H9 (cell line): Measurements from ENCODE around the gene SDE2. TPM values are rescaled to one million over a fixed set of nuclear protein-coding genes. Genes with fewer than 3 reads are reported as not detected.
"Not testable (repeated sequence)": the region's sequence is repeated elsewhere in the genome, so short reads cannot be mapped to it uniquely, and the experiment has no call there.

ENCODE experiments used
- DNase-seq: peaks from one replicate; pipeline ENCODE4 v3.0.0-alpha.2; 2017
- H2AFZ ChIP-seq: one replicate; pipeline ENCODE4 v1.6.1; 2013; ENCODE audit warnings: mild to moderate bottlenecking, low read length, control low read depth, moderate library complexity
- H2AK5ac ChIP-seq: 2 replicates; pipeline ENCODE4 v1.6.1; 2013; ENCODE audit warnings: low read length, control low read depth, mixed read lengths; ENCODE audit not compliant: insufficient read length
- H2BK120ac ChIP-seq: one replicate; pipeline ENCODE4 v1.6.1; 2013; ENCODE audit warnings: low read depth, mild to moderate bottlenecking, low read length, control low read depth, inconsistent platforms; ENCODE audit not compliant: poor library complexity, severe bottlenecking
- H2BK12ac ChIP-seq: 2 replicates; pipeline ENCODE4 v1.6.1; 2013; ENCODE audit warnings: low read length, control low read depth, mixed read lengths, low read depth; ENCODE audit not compliant: insufficient read length
- H2BK15ac ChIP-seq: 2 replicates; pipeline ENCODE4 v1.6.1; 2013; ENCODE audit warnings: low read depth, low read length, control low read depth
- H2BK20ac ChIP-seq: one replicate; pipeline ENCODE4 v1.6.1; 2013; ENCODE audit warnings: low read depth, mild to moderate bottlenecking, low read length, control low read depth, inconsistent platforms; ENCODE audit not compliant: poor library complexity, severe bottlenecking
- H2BK5ac ChIP-seq: 2 replicates; pipeline ENCODE4 v1.6.1; 2013; ENCODE audit warnings: low read length, control low read depth, mixed read lengths; ENCODE audit not compliant: insufficient read length
- H3K14ac ChIP-seq: 2 replicates; pipeline ENCODE4 v1.6.1; 2013; ENCODE audit warnings: low read length, control low read depth; ENCODE audit not compliant: insufficient read depth
- H3K18ac ChIP-seq: 2 replicates; pipeline ENCODE4 v1.6.1; 2013; ENCODE audit warnings: low read depth, mild to moderate bottlenecking, mixed read lengths, low read length, control low read depth; ENCODE audit not compliant: insufficient read length
- H3K23ac ChIP-seq: 2 replicates; pipeline ENCODE4 v1.6.1; 2013; ENCODE audit warnings: low read length, control low read depth, mixed read lengths, low read depth; ENCODE audit not compliant: insufficient read length
- H3K23me2 ChIP-seq: 2 replicates; pipeline ENCODE4 v1.6.1; 2013; ENCODE audit warnings: low read depth, mild to moderate bottlenecking, mixed read lengths, low read length, control low read depth; ENCODE audit not compliant: insufficient read length, poor library complexity, severe bottlenecking
- H3K27ac ChIP-seq: 2 replicates; pipeline ENCODE4 v1.5.1; 2013; ENCODE audit warnings: low read length, control low read depth, mixed read lengths, low read depth; ENCODE audit not compliant: insufficient read length
- H3K27me3 ChIP-seq: 2 replicates; pipeline ENCODE4 v1.6.1; 2013; ENCODE audit warnings: low read length, control low read depth, inconsistent platforms; ENCODE audit not compliant: insufficient read depth
- H3K4ac ChIP-seq: 2 replicates; pipeline ENCODE4 v1.6.1; 2013; ENCODE audit warnings: low read depth, mild to moderate bottlenecking, control low read depth, inconsistent platforms, low read length, moderate library complexity
- H3K4me1 ChIP-seq: 2 replicates; pipeline ENCODE4 v1.6.1; 2013; ENCODE audit warnings: low read length, control low read depth, inconsistent platforms; ENCODE audit not compliant: insufficient read depth
- H3K4me2 ChIP-seq: 2 replicates; pipeline ENCODE4 v1.6.1; 2013; ENCODE audit warnings: low read length, control low read depth, mixed read lengths; ENCODE audit not compliant: insufficient read length, insufficient read depth
- H3K56ac ChIP-seq: 2 replicates; pipeline ENCODE4 v1.6.1; 2013; ENCODE audit warnings: low read depth, mild to moderate bottlenecking, mixed read lengths, low read length, control low read depth; ENCODE audit not compliant: insufficient read length
- H3K79me1 ChIP-seq: 2 replicates; pipeline ENCODE4 v1.6.1; 2013; ENCODE audit warnings: low read depth, mild to moderate bottlenecking, moderate library complexity, low read length, control low read depth, inconsistent platforms; ENCODE audit not compliant: insufficient read depth, poor library complexity, severe bottlenecking
- H3K79me2 ChIP-seq: 2 replicates; pipeline ENCODE4 v1.6.1; 2013; ENCODE audit warnings: low read length, control low read depth, inconsistent platforms; ENCODE audit not compliant: insufficient read depth
- H3K9ac ChIP-seq: 2 replicates; pipeline ENCODE4 v1.6.1; 2013; ENCODE audit warnings: low read length, control low read depth, mixed read lengths; ENCODE audit not compliant: insufficient read length; ENCODE audit errors: extremely low read depth
- H3K9me3 ChIP-seq: one replicate; pipeline ENCODE4 v1.6.1; 2013; ENCODE audit warnings: low read depth, low read length, inconsistent platforms; ENCODE audit not compliant: control insufficient read depth
- H3T11ph ChIP-seq: one replicate; pipeline ENCODE4 v1.6.1; 2013; ENCODE audit warnings: mild to moderate bottlenecking, low read length, control low read depth, inconsistent platforms
- H4K20me1 ChIP-seq: one replicate; pipeline ENCODE4 v1.6.1; 2013; ENCODE audit not compliant: control insufficient read depth, insufficient read length, insufficient read depth
- H4K5ac ChIP-seq: 2 replicates; pipeline ENCODE4 v1.6.1; 2013; ENCODE audit warnings: low read depth, mild to moderate bottlenecking, mixed read lengths, low read length, control low read depth; ENCODE audit not compliant: insufficient read length
- H4K8ac ChIP-seq: replicated peaks from 2 replicates; pipeline ENCODE4 v1.6.1; 2013; ENCODE audit warnings: low read length, control low read depth, mixed read lengths, low read depth; ENCODE audit not compliant: insufficient read length
- H4K91ac ChIP-seq: 2 replicates; pipeline ENCODE4 v1.6.1; 2013; ENCODE audit warnings: low read depth, mild to moderate bottlenecking, moderate library complexity, mixed read lengths, low read length, control low read depth; ENCODE audit not compliant: insufficient read length
- H3K27ac Mint-ChIP-seq, 3 experiments: 2 replicates in 2 of 3; 3 replicates in 1 of 3; pipeline ENCODE4 v1.8.0; 2020 to 2021; ENCODE audit warnings: mixed read lengths in 3 of 3, mild to moderate bottlenecking in 1 of 3, moderate library complexity in 1 of 3
- H3K27me3 Mint-ChIP-seq: 2 replicates; pipeline ENCODE4 v1.8.0; 2021; ENCODE audit warnings: low read depth, mild to moderate bottlenecking, moderate library complexity, mixed read lengths
- H3K36me3 Mint-ChIP-seq, 3 experiments: 2 replicates in 2 of 3; 3 replicates in 1 of 3; pipeline ENCODE4 v1.8.0; 2020 to 2021; ENCODE audit warnings: low read depth in 3 of 3, mixed read lengths in 3 of 3; ENCODE audit not compliant: insufficient read depth in 1 of 3
- H3K4me1 Mint-ChIP-seq, 2 experiments: 2 replicates each; pipeline ENCODE4 v1.8.0; 2020; ENCODE audit warnings: mixed read lengths in 2 of 2
- H3K4me3 Mint-ChIP-seq, 2 experiments: 2 replicates in 1 of 2; 3 replicates in 1 of 2; pipeline ENCODE4 v1.8.0; 2020 to 2021; ENCODE audit warnings: mild to moderate bottlenecking in 2 of 2, mixed read lengths in 2 of 2, moderate library complexity in 1 of 2
- H3K9me3 Mint-ChIP-seq, 2 experiments: 2 replicates in 1 of 2; 3 replicates in 1 of 2; pipeline ENCODE4 v1.8.0; 2020; ENCODE audit warnings: mild to moderate bottlenecking in 2 of 2, mixed read lengths in 2 of 2, moderate library complexity in 1 of 2
- CTCF ChIP-seq: fragments of 200-600 bp; sonication (generic); conservative IDR thresholded peaks from 3 replicates; pipeline ENCODE4 v1.8.0; 2021; ENCODE audit warnings: antibody characterized with exemption, mild to moderate bottlenecking
- WGBS: extraction: QIAGEN DNeasy Blood & Tissue Kit; methylation state at CpG from one replicate; pipeline ENCODE4 v1.1.7; 2013; ENCODE audit warnings: missing lambda C conversion rate, low lambda C conversion rate, mixed read lengths; ENCODE audit not compliant: insufficient read length; ENCODE audit errors: extremely low coverage; 5-methylcytosine and 5-hydroxymethylcytosine counted together
- total RNA-seq: library from RNA; stranded (reverse); gene quantifications from 2 replicates; pipeline ENCODE4 v1.2.1, GENCODE V29; 2021

Gene SDE2
- total RNA-seq, 1 experiment from 2014 or later: 20.5 TPM

GRCh38 chr1:225936523-225936922 lies 62.6 kb downstream of the SDE2 start:
- H3K4me3 Mint-ChIP-seq: no peak overlapping the region
- H3K36me3 Mint-ChIP-seq: no peaks in the 10 kb centered on the region
- H3T11ph ChIP-seq: no peak overlapping the region
- no CpG with 5 or more reads among the region's 3 CpGs for WGBS
- H2BK12ac ChIP-seq: no peak overlapping the region
- H3K9me3 ChIP-seq: no peaks in the 10 kb centered on the region
- H4K8ac ChIP-seq: no peak overlapping the region
- H3K27me3 ChIP-seq: no peaks in the 10 kb centered on the region
- H3K23ac ChIP-seq: no peak overlapping the region
- no peak overlapping the region for H2AK5ac ChIP-seq
- H4K5ac ChIP-seq: no peak overlapping the region
- no peak overlapping the region for H2BK20ac ChIP-seq
- no peak overlapping the region for H3K4ac ChIP-seq
- H3K27ac Mint-ChIP-seq: no peak overlapping the region
- no peaks in the 10 kb centered on the region for H4K20me1 ChIP-seq
- no peak for TF ChIP-seq CTCF
- H2BK120ac ChIP-seq: no peak overlapping the region
- no peaks in the 10 kb centered on the region; a peak in 1 of 5 replicates for H3K9me3 Mint-ChIP-seq
- no peak overlapping the region for H4K91ac ChIP-seq
- no peak overlapping the region for H3K9ac ChIP-seq
- H3K79me1 ChIP-seq: no peaks in the 10 kb centered on the region
- no peaks in the 10 kb centered on the region for H3K23me2 ChIP-seq
- no peak overlapping the region for H3K14ac ChIP-seq
- H3K18ac ChIP-seq: no peak overlapping the region
- H3K79me2 ChIP-seq: no peaks in the 10 kb centered on the region
- no peak overlapping the region for H2AFZ ChIP-seq
- H3K56ac ChIP-seq: no peak overlapping the region
- H3K4me1 Mint-ChIP-seq: peaks cover 8 to 10% of the 10 kb centered on the region in 2 experiments
- no peak for DNase-seq
- no peak overlapping the region for H3K4me2 ChIP-seq
- no peaks in the 10 kb centered on the region for H3K4me1 ChIP-seq
- no peak overlapping the region for H2BK15ac ChIP-seq
- no peak overlapping the region for H2BK5ac ChIP-seq
- H3K27me3 Mint-ChIP-seq: no peaks in the 10 kb centered on the region
- H3K27ac ChIP-seq: no peak overlapping the region

- not testable (repeated sequence) for H2BK12ac ChIP-seq, H3K23ac ChIP-seq, H4K20me1 ChIP-seq, H3K56ac ChIP-seq, H3K4me1 Mint-ChIP-seq, H3T11ph ChIP-seq, H2BK120ac ChIP-seq, H3K27me3 ChIP-seq, H3K9ac ChIP-seq, H4K91ac ChIP-seq, H3K4me3 Mint-ChIP-seq, H3K14ac ChIP-seq, H3K23me2 ChIP-seq, H3K4me1 ChIP-seq, H2AK5ac ChIP-seq, H3K4ac ChIP-seq, H3K27ac Mint-ChIP-seq, DNase-seq, H3K18ac ChIP-seq, H3K79me2 ChIP-seq, H3K79me1 ChIP-seq, H3K27ac ChIP-seq, H2AFZ ChIP-seq, H3K27me3 Mint-ChIP-seq, H3K4me2 ChIP-seq, H2BK5ac ChIP-seq, H4K5ac ChIP-seq, H2BK15ac ChIP-seq, H2BK20ac ChIP-seq, H4K8ac ChIP-seq, H3K9me3 Mint-ChIP-seq, H3K36me3 Mint-ChIP-seq, H3K9me3 ChIP-seq
- no CpG with 5 or more reads among the region's 8 CpGs for WGBS
These were observed 63.1 kb downstream of the SDE2 start for GRCh38 chr1:225936086-225936485.
